Duodenal mucosa (tissue), 2 donors: ENCODE data around the gene GALNT17.

ENCODE experiments used
- H3K27ac ChIP-seq: one replicate; pipeline ENCODE4 v1.7.0; 2013; ENCODE audit warnings: low read depth, low read length
- H3K27me3 ChIP-seq, 2 donors: one replicate each; pipeline ENCODE4 v1.7.0; 2013; ENCODE audit warnings: low read length in 2 of 2, control low read depth in 1 of 2; ENCODE audit not compliant: insufficient read depth in 2 of 2, control insufficient read depth in 1 of 2
- H3K36me3 ChIP-seq, 2 donors: one replicate each; pipeline ENCODE4 v1.7.0; 2013; ENCODE audit warnings: low read length in 2 of 2, control low read depth in 1 of 2; ENCODE audit not compliant: insufficient read depth in 2 of 2, control insufficient read depth in 1 of 2
- H3K4me1 ChIP-seq, 2 donors: one replicate each; pipeline ENCODE4 v1.7.0; 2013; ENCODE audit warnings: low read length in 2 of 2, control low read depth in 1 of 2; ENCODE audit not compliant: insufficient read depth in 2 of 2, control insufficient read depth in 1 of 2
- H3K4me3 ChIP-seq, 2 donors: one replicate each; pipeline ENCODE4 v1.7.0; 2013; ENCODE audit warnings: low read length in 2 of 2, low read depth in 1 of 2
- H3K9ac ChIP-seq, 2 donors: one replicate each; pipeline ENCODE4 v1.7.0; 2013; ENCODE audit warnings: low read length in 2 of 2, low read depth in 1 of 2
- H3K9me3 ChIP-seq, 2 donors: one replicate each; pipeline ENCODE4 v1.7.0; 2013; ENCODE audit warnings: low read length in 2 of 2, control low read depth in 1 of 2; ENCODE audit not compliant: control insufficient read depth in 1 of 2

The GALNT17 gene

GRCh38 chr7:71270558-71270957 is 138.6 kb downstream of the GALNT17 start:
- Histone ChIP-seq H3K9ac (no peak overlapping the region), H3K9me3 (peaks cover 18 to 21% of the 10 kb centered on the region in 2 donors), H3K36me3 (no peaks in the 10 kb centered on the region), H3K27me3 (no peaks in the 10 kb centered on the region), H3K4me3 (no peak overlapping the region), H3K4me1 (no peaks in the 10 kb centered on the region), H3K27ac (no peak overlapping the region)

- no peak overlapping the region for H3K9ac ChIP-seq
- H3K27me3 ChIP-seq: no peaks in the 10 kb centered on the region
- H3K27ac ChIP-seq: no peak overlapping the region
- peaks cover 14 to 18% of the 10 kb centered on the region in 2 donors for H3K9me3 ChIP-seq
- no peaks in the 10 kb centered on the region for H3K36me3 ChIP-seq
- no peaks in the 10 kb centered on the region for H3K4me1 ChIP-seq
- H3K4me3 ChIP-seq: no peak overlapping the region
These were observed 139.3 kb downstream of the GALNT17 start for GRCh38 chr7:71271203-71271602.

GRCh38 chr7:71272509-71273490 is 140.9 kb downstream of the GALNT17 start:
- Histone ChIP-seq H3K9ac (no peak overlapping the region), H3K4me3 (no peak overlapping the region), H3K36me3 (no peaks in the 10 kb centered on the region), H3K4me1 (no peaks in the 10 kb centered on the region), H3K9me3 (peaks cover 10 to 17% of the 10 kb centered on the region in 2 donors), H3K27ac (no peak overlapping the region), H3K27me3 (no peaks in the 10 kb centered on the region)

GRCh38 chr7:71278257-71278656 is 146.3 kb downstream of the GALNT17 start:
- H3K9ac ChIP-seq: no peak overlapping the region
- H3K4me3 ChIP-seq: no peak overlapping the region
- H3K36me3 ChIP-seq: no peaks in the 10 kb centered on the region
- H3K27ac ChIP-seq: no peak overlapping the region
- no peaks in the 10 kb centered on the region for H3K27me3 ChIP-seq
- peaks cover 14 to 24% of the 10 kb centered on the region in 2 donors for H3K9me3 ChIP-seq
- H3K4me1 ChIP-seq: no peaks in the 10 kb centered on the region

GRCh38 chr7:71281261-71281660 is 149.3 kb downstream of the GALNT17 start:
- H3K4me3 ChIP-seq: no peak overlapping the region
- H3K4me1 ChIP-seq: no peaks in the 10 kb centered on the region
- H3K27ac ChIP-seq: no peak overlapping the region
- no peaks in the 10 kb centered on the region for H3K27me3 ChIP-seq
- H3K36me3 ChIP-seq: no peaks in the 10 kb centered on the region
- peaks cover 12 to 17% of the 10 kb centered on the region in 2 donors for H3K9me3 ChIP-seq
- no peak overlapping the region for H3K9ac ChIP-seq

- Histone ChIP-seq H3K9ac (no peak overlapping the region), H3K9me3 (peaks cover 10 to 20% of the 10 kb centered on the region in 2 donors), H3K27me3 (no peaks in the 10 kb centered on the region), H3K27ac (no peak overlapping the region), H3K36me3 (no peaks in the 10 kb centered on the region), H3K4me1 (no peaks in the 10 kb centered on the region), H3K4me3 (no peak overlapping the region)
These were observed 151.9 kb downstream of the GALNT17 start for GRCh38 chr7:71283802-71284201.

GRCh38 chr7:71285571-71286145 is 153.7 kb downstream of the GALNT17 start:
- Histone ChIP-seq H3K9ac (no peak overlapping the region), H3K27ac (no peak overlapping the region), H3K4me1 (no peaks in the 10 kb centered on the region), H3K9me3 (peaks cover 2 to 10% of the 10 kb centered on the region in 2 donors), H3K36me3 (no peaks in the 10 kb centered on the region), H3K4me3 (no peak overlapping the region), H3K27me3 (no peaks in the 10 kb centered on the region)

DNA sequence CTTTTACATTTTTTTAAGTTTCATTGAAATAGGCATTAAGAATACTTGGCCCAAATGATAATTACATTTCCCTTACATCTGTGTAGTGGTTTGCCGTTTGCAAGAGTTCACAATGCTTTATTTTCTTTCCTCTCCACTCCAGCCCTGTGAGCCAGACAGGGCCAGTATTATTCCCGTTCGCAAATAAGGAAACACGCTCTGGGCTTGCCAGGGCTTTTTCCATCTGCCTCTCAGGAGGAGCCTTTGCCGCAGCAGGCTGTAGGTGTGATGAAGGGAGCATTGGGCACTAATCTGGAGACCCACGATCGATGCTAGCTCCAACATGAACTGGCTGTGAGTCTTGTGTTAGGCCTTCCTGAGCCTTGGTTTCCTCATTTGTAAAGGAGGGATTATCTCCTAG is 154.4 kb downstream of the GALNT17 start:
- H3K9me3 ChIP-seq: peaks cover 0 to 7% of the 10 kb centered on the region in 2 donors
- H3K4me1 ChIP-seq: no peaks in the 10 kb centered on the region
- H3K36me3 ChIP-seq: no peaks in the 10 kb centered on the region
- no peak overlapping the region for H3K4me3 ChIP-seq
- no peak overlapping the region for H3K27ac ChIP-seq
- H3K27me3 ChIP-seq: no peaks in the 10 kb centered on the region
- H3K9ac ChIP-seq: no peak overlapping the region

DNA sequence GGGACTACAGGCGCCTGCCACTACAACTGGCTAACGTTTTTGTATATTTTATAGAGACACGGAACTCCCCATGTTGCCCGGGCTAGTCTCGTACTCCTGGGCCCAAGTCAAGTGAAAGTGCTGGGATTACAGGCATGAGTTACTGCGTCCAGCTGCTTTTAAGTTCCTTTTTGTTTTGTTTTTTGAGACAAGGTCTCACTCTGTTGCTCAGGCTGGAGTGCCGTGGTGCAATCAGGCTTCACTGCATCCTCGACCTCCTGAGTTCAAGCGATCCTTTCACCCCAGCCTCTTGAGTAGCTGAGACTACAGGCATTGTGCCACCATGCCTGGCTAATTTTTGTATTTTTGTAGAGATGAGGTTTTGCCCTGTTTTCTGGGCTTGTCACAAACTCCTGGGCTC is 155.0 kb downstream of the GALNT17 start:
- Histone ChIP-seq H3K27ac (no peak overlapping the region), H3K4me3 (no peak overlapping the region)

GRCh38 chr7:71290452-71290851 is 158.5 kb downstream of the GALNT17 start:
- no peak overlapping the region for H3K9ac ChIP-seq
- H3K36me3 ChIP-seq: no peaks in the 10 kb centered on the region
- no peak overlapping the region for H3K4me3 ChIP-seq
- no peaks in the 10 kb centered on the region for H3K4me1 ChIP-seq
- peaks cover 0 to 7% of the 10 kb centered on the region in 2 donors for H3K9me3 ChIP-seq
- no peak overlapping the region for H3K27ac ChIP-seq
- no peaks in the 10 kb centered on the region for H3K27me3 ChIP-seq

More for the DNA sequence above, 155.0 kb downstream of the GALNT17 start:
- Histone ChIP-seq H3K9ac (no peak overlapping the region), H3K36me3 (no peaks in the 10 kb centered on the region), H3K4me1 (no peaks in the 10 kb centered on the region), H3K27me3 (no peaks in the 10 kb centered on the region), H3K9me3 (peaks cover 0 to 7% of the 10 kb centered on the region in 2 donors)
